ENCODE measurements around the gene ABL1. TPM values are rescaled to one million over a fixed set of nuclear protein-coding genes. Genes with fewer than 3 reads are reported as not detected.

The ABL1 gene
- total and polyA plus RNA-seq, 5 donors: 21.7 to 48.2 (median 41.2) TPM

DNA sequence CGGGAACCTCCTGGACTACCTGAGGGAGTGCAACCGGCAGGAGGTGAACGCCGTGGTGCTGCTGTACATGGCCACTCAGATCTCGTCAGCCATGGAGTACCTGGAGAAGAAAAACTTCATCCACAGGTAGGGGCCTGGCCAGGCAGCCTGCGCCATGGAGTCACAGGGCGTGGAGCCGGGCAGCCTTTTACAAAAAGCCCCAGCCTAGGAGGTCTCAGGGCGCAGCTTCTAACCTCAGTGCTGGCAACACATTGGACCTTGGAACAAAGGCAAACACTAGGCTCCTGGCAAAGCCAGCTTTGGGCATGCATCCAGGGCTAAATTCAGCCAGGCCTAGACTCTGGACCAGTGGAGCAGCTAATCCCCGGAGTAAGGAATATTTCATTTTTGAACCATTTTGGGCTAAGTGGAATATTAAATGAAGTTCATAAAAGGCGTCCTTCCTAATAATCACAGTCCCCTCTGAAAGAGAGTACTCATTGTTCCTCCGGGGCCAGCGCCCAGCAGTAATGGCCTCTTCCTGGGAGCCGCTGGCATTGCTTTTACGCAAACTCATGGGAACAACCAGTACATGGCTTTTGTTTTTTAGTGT lies 38.0 kb downstream of the ABL1 start:
- peak overlapping the region; percentile 73 for H3K27ac ChIP-seq (ENCODE audit: low read length)
- peak; percentile 56 to 77 for ATAC-seq
- H3K4me1 ChIP-seq (ENCODE audit: control insufficient read depth, insufficient read depth, low read length): peaks cover 9% of the 10 kb centered on the region
- H3K27me3 ChIP-seq (ENCODE audit: control insufficient read depth, insufficient read depth): no peaks in the 10 kb centered on the region
- DNase-seq: peak; percentile 72 to 87 (median 87)
- 65% methylated on average over 15 of the region's 15 CpGs for WGBS
- intact Hi-C loops (cut with DNase I): loop anchor here in 2 of 4 donors (5.0 kb wide), 1 partner anchor 64 kb away; the partner anchor contains the start of gene FIBCD1 (in 2 of the 2)
- H3K9me3 ChIP-seq (ENCODE audit: control insufficient read depth, low read length): no peaks in the 10 kb centered on the region
- H3K4me3 ChIP-seq (ENCODE audit: low read length): no peak overlapping the region

DNA sequence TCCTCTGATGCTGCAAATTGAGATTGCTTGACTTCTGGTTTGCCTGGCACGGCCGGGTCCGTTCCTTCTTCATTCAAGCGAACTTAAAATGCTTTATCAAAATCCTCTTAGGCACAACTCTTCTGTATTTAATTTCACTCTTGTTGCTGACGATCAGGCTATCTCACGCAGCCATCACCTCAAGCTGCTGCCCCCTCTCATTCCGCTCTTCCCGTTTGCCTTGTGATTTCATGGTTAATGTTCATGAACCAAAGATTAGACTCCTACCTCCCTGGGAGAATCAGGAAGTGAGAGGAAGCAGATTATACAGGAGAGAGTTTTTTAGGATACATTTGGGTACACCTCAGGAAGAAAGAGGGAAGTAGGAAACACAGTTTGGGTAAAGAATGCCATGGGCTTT lies 38.9 kb downstream of the ABL1 start:
- WGBS: 77% methylated on average over 8 of the region's 8 CpGs
- Histone ChIP-seq H3K4me3 (ENCODE audit: low read length) (no peak overlapping the region), H3K4me1 (ENCODE audit: control insufficient read depth, insufficient read depth, low read length) (peaks cover 9% of the 10 kb centered on the region), H3K27ac (ENCODE audit: low read length) (peak overlapping the region; percentile 46), H3K9me3 (ENCODE audit: control insufficient read depth, low read length) (no peaks in the 10 kb centered on the region), H3K27me3 (ENCODE audit: control insufficient read depth, insufficient read depth) (no peaks in the 10 kb centered on the region)
- intact Hi-C loops (cut with DNase I): loop anchor here in 2 of 4 donors (5.0 kb wide), 1 partner anchor 63 kb away; the partner anchor contains the start of gene FIBCD1 (in 2 of the 2)
- no peak for ATAC-seq
- DNase-seq: peak in 1 of 3 donors; percentile 1

DNA sequence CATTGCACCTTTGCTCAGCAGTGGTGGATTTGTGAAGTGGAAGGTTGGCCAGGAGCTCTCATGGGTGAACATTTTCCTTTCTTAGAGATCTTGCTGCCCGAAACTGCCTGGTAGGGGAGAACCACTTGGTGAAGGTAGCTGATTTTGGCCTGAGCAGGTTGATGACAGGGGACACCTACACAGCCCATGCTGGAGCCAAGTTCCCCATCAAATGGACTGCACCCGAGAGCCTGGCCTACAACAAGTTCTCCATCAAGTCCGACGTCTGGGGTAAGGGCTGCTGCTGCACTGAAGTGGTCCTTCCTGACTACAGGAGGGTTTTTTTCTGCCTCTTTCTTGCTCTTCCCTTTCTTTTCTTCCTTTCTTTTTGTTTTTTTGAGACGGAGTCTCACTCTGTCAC lies 39.7 kb downstream of the ABL1 start:
- WGBS: 91% methylated on average over 5 of the region's 5 CpGs
- no peak for ATAC-seq
- H3K27me3 ChIP-seq (ENCODE audit: control insufficient read depth, insufficient read depth): no peaks in the 10 kb centered on the region
- intact Hi-C loops (cut with DNase I): loop anchor here in 2 of 4 donors (5.0 kb wide), 1 partner anchor 63 kb away; the partner anchor contains the start of gene FIBCD1 (in 2 of the 2)
- peak in 1 of 3 donors; percentile 26 for DNase-seq
- H3K27ac ChIP-seq (ENCODE audit: low read length): no peak overlapping the region
- peaks cover 5% of the 10 kb centered on the region for H3K4me1 ChIP-seq (ENCODE audit: control insufficient read depth, insufficient read depth, low read length)
- no peak overlapping the region for H3K4me3 ChIP-seq (ENCODE audit: low read length)
- no peaks in the 10 kb centered on the region for H3K9me3 ChIP-seq (ENCODE audit: control insufficient read depth, low read length)

DNA sequence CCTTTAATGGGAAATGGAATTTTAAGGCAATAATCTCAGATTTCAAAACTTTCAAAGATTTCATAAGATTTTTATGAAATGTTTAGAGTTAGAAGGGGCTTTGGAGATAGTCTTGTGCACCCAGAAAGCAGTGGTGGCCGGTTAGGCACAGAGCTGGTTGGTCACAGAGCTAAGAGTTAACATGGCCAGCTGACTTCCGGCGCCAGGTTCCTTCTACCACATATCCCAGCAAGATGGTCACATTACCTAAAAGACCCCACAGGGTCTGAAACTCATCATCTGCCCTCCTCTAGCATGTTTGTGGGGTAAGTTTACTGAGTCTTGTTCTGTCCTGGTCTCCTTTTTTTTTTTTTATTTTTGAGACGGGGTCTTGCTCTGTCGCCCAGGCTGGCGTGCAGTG lies 42.2 kb downstream of the ABL1 start:
- no peak overlapping the region for H3K27ac ChIP-seq (ENCODE audit: low read length)
- H3K27me3 ChIP-seq (ENCODE audit: control insufficient read depth, insufficient read depth): no peaks in the 10 kb centered on the region
- 97% methylated on average over 6 of the region's 6 CpGs for WGBS
- H3K9me3 ChIP-seq (ENCODE audit: control insufficient read depth, low read length): no peaks in the 10 kb centered on the region
- DNase-seq (peak in 1 of 3 donors; percentile 6), ATAC-seq (no peak)
- H3K4me1 ChIP-seq (ENCODE audit: control insufficient read depth, insufficient read depth, low read length): peaks cover 3% of the 10 kb centered on the region
- no peak overlapping the region for H3K4me3 ChIP-seq (ENCODE audit: low read length)
- intact Hi-C loops (cut with DNase I): no loop called here

DNA sequence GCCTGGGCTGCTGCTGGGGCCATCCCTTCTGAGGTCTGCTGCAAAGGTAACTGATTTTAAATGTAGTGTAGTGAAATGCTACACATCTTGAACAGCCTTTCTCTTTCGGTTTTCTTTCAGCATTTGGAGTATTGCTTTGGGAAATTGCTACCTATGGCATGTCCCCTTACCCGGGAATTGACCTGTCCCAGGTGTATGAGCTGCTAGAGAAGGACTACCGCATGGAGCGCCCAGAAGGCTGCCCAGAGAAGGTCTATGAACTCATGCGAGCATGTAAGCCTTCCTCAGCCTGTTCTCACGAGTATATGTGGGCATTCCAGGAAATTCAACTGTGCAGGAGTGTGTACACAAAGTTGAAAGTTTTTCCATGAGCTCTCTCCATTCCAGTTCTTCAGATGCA lies 43.2 kb downstream of the ABL1 start:
- WGBS: 95% methylated on average over 6 of the region's 6 CpGs
- intact Hi-C loops (cut with DNase I): no loop called here
- Histone ChIP-seq H3K27me3 (ENCODE audit: control insufficient read depth, insufficient read depth) (no peaks in the 10 kb centered on the region), H3K27ac (ENCODE audit: low read length) (no peak overlapping the region), H3K9me3 (ENCODE audit: control insufficient read depth, low read length) (no peaks in the 10 kb centered on the region), H3K4me1 (ENCODE audit: control insufficient read depth, insufficient read depth, low read length) (peaks cover 3% of the 10 kb centered on the region), H3K4me3 (ENCODE audit: low read length) (no peak overlapping the region)
- ATAC-seq (no peak), DNase-seq (no peak)

DNA sequence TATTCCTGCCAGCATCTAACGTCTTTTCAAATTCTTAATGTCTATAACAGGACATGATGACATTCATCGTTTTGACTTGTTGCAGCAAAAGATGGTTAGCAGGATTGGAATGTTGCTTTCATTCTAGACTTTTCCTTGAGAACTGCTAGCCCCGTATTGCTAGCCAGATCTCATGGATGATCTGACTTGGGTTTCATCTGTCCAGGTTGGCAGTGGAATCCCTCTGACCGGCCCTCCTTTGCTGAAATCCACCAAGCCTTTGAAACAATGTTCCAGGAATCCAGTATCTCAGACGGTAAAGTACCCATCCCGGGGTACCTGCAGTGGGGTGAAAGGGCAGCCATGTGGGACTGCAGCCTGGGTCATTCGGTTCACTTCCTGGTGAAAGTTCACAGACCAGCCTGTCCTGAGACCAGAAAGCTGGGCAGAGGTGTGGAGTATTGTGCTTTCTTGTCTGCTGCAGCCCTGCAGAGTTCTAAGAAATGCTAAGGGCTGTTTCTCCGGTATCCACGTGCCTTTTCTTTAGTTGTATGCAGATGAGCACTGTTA lies 44.9 kb downstream of the ABL1 start:
- DNase-seq (peak in 1 of 3 donors; percentile 2), ATAC-seq (no peak)
- Histone ChIP-seq H3K4me3 (ENCODE audit: low read length) (no peak overlapping the region), H3K4me1 (ENCODE audit: control insufficient read depth, insufficient read depth, low read length) (no peaks in the 10 kb centered on the region), H3K27me3 (ENCODE audit: control insufficient read depth, insufficient read depth) (no peaks in the 10 kb centered on the region), H3K27ac (ENCODE audit: low read length) (no peak overlapping the region), H3K9me3 (ENCODE audit: control insufficient read depth, low read length) (no peaks in the 10 kb centered on the region)
- intact Hi-C loops (cut with DNase I): no loop called here
- 89% methylated on average over 9 of the region's 9 CpGs for WGBS

DNA sequence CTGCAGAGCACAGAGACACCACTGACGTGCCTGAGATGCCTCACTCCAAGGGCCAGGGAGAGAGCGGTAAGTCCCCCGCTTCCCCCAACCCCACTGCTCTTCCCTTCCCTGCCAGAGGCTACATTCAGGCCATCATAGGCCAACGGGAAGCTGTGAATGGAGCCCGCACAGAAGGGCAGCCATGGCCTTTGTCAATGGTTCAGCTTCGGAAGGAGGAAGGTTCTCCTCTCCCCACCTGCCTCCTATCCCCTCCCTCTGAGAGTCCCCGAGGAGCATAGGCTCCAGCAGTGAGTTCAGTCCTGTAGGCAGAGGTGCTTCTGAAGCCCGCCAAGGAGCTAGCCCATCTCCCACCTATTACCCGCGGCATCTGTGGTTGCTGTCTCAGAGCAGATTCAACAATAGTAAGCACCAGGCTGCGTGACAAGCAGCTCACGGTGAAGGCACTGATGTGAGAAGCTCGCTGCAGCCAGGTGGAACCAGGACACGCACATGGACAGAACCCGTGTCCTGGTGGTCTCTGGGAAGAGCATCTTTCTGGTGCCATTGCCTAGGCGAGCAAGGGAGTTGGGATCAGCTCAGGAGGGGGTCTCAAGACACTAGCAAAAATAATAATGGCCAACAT lies 45.7 kb downstream of the ABL1 start:
- no peak overlapping the region for H3K27ac ChIP-seq (ENCODE audit: low read length)
- WGBS: 93% methylated on average over 16 of the region's 16 CpGs
- ATAC-seq: no peak
- no peaks in the 10 kb centered on the region for H3K9me3 ChIP-seq (ENCODE audit: control insufficient read depth, low read length)
- H3K27me3 ChIP-seq (ENCODE audit: control insufficient read depth, insufficient read depth): no peaks in the 10 kb centered on the region
- no peaks in the 10 kb centered on the region for H3K4me1 ChIP-seq (ENCODE audit: control insufficient read depth, insufficient read depth, low read length)
- peak in 1 of 3 donors; percentile 2 for DNase-seq
- intact Hi-C loops (cut with DNase I): no loop called here
- no peak overlapping the region for H3K4me3 ChIP-seq (ENCODE audit: low read length)

DNA sequence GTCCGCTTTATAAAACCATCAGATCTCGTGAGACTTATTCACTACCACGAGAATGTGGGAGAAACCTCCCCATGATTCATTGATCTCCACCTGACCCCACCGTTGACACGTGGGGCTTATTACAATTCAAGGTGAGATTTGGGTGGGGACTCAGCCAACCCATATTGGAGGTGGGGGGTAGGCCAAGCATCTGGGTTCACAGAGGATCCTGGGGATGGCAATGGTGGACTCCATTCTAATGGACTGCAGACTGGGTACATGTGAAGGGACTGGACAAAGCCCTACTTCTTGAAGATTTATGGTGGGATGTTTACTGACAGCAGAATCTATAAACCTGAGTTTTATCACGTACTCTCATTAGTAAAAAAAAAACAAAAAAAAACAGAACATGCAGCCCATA lies 46.5 kb downstream of the ABL1 start:
- Histone ChIP-seq H3K4me3 (ENCODE audit: low read length) (no peak overlapping the region), H3K4me1 (ENCODE audit: control insufficient read depth, insufficient read depth, low read length) (no peaks in the 10 kb centered on the region), H3K9me3 (ENCODE audit: control insufficient read depth, low read length) (no peaks in the 10 kb centered on the region), H3K27ac (ENCODE audit: low read length) (no peak overlapping the region), H3K27me3 (ENCODE audit: control insufficient read depth, insufficient read depth) (no peaks in the 10 kb centered on the region)
- DNase-seq (peak in 1 of 3 donors; percentile 6), ATAC-seq (no peak)
- WGBS: 91% methylated on average over 6 of the region's 6 CpGs
- intact Hi-C loops (cut with DNase I): no loop called here

DNA sequence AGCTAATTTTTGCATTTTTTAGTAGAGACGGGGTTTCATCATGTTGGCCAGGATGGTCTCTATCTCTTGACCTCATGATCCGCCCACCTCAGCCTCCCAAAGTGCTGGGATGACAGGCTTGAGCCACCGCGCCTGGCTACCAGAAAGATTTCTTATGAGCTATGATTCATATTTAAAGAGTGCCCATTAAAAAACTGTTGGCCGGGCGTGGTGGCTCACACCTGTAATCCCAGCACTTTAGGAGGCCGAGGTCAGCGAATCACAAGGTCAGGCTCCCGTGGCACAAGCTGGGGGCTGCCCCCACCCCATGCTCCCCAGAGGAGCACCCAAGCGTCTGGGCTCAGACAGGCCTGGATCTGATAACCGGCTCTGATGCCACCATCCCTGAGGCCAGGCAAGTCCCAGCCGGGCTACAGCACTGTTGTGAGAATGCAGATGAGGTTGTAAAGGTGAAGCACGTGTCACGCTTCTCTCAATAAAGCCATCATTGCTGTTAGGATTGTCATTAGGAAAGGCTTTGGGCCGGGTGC lies 47.7 kb downstream of the ABL1 start:
- Histone ChIP-seq H3K27me3 (ENCODE audit: control insufficient read depth, insufficient read depth) (no peaks in the 10 kb centered on the region), H3K4me3 (ENCODE audit: low read length) (no peak overlapping the region), H3K4me1 (ENCODE audit: control insufficient read depth, insufficient read depth, low read length) (no peaks in the 10 kb centered on the region), H3K9me3 (ENCODE audit: control insufficient read depth, low read length) (no peaks in the 10 kb centered on the region), H3K27ac (ENCODE audit: low read length) (no peak overlapping the region)
- intact Hi-C loops (cut with DNase I): no loop called here
- DNase-seq (peak in 1 of 3 donors; percentile 9), ATAC-seq (no peak)
- 91% methylated on average over 15 of the region's 15 CpGs for WGBS

DNA sequence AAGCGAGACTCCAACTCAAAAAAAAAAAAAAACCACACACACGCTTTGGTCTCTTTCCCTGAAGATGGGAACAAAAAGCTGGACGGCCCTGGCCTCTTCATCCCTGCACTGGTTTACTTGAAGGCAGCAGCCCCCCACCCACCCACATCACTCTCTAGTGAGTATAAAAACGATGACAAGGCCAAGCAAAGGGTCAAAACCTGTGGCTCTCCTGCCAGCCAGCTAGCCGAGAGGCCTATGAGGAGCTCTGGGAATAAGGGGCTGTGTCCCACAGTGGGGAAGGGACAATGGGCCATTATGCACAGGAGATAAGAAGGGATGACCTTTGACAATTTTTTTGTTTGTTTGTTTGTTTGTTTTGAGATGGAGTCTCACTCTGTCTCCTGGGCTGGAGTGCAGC lies 48.4 kb downstream of the ABL1 start:
- Histone ChIP-seq H3K4me1 (ENCODE audit: control insufficient read depth, insufficient read depth, low read length) (no peaks in the 10 kb centered on the region), H3K27ac (ENCODE audit: low read length) (no peak overlapping the region), H3K9me3 (ENCODE audit: control insufficient read depth, low read length) (no peaks in the 10 kb centered on the region), H3K4me3 (ENCODE audit: low read length) (no peak overlapping the region), H3K27me3 (ENCODE audit: control insufficient read depth, insufficient read depth) (no peaks in the 10 kb centered on the region)
- no peak for ATAC-seq
- intact Hi-C loops (cut with DNase I): no loop called here
- peak in 1 of 3 donors; percentile 29 for DNase-seq
- 73% methylated on average over 5 of the region's 5 CpGs for WGBS

DNA sequence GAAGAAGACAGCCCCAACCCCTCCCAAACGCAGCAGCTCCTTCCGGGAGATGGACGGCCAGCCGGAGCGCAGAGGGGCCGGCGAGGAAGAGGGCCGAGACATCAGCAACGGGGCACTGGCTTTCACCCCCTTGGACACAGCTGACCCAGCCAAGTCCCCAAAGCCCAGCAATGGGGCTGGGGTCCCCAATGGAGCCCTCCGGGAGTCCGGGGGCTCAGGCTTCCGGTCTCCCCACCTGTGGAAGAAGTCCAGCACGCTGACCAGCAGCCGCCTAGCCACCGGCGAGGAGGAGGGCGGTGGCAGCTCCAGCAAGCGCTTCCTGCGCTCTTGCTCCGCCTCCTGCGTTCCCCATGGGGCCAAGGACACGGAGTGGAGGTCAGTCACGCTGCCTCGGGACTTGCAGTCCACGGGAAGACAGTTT lies 49.1 kb downstream of the ABL1 start:
- ATAC-seq: no peak
- no peaks in the 10 kb centered on the region for H3K4me1 ChIP-seq (ENCODE audit: control insufficient read depth, insufficient read depth, low read length)
- no peak overlapping the region for H3K27ac ChIP-seq (ENCODE audit: low read length)
- intact Hi-C loops (cut with DNase I): no loop called here
- H3K4me3 ChIP-seq (ENCODE audit: low read length): no peak overlapping the region
- H3K27me3 ChIP-seq (ENCODE audit: control insufficient read depth, insufficient read depth): no peaks in the 10 kb centered on the region
- 86% methylated on average over 25 of the region's 25 CpGs for WGBS
- peak in 1 of 3 donors; percentile 55 for DNase-seq
- no peaks in the 10 kb centered on the region for H3K9me3 ChIP-seq (ENCODE audit: control insufficient read depth, low read length)

All from right cardiac atrium (tissue), 5 donors.